SIG-M5 (cell line): ENCODE results near the gene IPP.
A peak's percentile ranks its signal among the peaks of the same experiment; 100 is the strongest.
"Not testable (repeated sequence)": the region's sequence is repeated elsewhere in the genome, so short reads cannot be mapped to it uniquely, and the experiment has no call there.

Source experiments
- DNase-seq: peaks from one replicate; lab custom pipeline; 2025; lab: John Stamatoyannopoulos, UW

IPP gene

DNA sequence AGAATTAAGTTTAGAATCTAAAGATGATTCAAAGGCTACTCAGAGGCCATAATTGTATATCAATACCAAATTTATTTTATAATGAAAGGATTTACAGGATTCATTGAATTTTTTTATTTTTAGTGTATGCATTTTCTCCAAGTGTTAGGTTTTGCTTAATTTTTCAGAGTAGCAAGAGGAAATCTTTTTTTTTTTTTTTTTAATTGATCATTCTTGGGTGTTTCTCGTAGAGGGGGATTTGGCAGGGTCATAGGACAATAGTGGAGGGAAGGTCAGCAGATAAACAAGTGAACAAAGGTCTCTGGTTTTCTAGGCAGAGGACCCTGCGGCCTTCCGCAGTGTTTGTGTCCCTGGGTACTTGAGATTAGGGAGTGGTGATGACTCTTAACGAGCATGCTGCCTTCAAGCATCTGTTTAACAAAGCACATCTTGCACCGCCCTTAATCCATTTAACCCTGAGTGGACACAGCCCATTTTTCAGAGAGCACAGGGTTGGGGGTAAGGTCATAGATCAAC lies 10.8 kb downstream of the IPP start:
- DNase-seq = not testable (repeated sequence)

DNA sequence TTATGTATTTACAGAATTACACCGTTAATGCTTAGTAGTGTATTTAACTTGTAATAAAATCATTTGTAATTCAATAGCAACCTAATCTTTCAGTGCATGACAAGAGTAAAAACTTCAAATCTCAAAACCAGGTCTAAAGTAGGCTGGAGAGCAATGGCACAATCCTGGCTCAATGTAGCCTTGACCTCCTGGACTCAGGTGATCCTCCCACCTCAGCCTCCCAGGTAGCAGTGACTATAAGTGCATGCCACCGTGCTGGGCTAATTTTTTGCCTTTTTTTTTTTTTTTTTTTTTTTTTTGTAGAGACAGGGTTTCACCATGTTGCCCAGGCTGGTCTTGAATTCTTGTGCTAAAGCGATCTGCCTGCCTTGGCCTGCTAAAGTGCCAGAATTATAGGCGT lies 11.3 kb downstream of the IPP start:
- no peak for DNase-seq

DNA sequence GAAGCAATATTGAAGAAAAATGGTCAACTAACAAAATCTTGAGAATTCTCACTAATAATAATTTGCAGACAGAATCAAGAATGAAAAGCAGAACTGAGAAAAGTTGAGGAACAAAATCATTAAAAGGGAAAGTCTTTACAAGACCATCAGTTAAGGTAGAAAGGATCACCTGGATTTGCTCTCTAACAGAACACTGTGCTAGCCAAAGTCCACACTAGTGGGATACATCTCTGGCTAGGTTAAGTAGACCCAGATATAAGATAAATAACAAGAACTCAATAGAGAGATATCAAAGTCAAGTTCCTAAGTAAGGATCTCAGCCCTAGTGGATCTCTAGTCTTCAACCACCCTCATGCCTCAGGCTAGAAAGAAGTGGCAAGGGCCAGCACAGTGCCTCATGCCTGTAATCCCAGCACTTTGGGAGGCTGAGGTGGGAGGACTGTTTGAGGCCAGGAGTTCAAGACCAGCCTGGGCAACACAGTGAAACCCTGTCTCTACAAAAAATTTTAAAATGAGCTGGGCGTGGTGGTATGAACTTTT lies 19.6 kb downstream of the IPP start:
- no peak for DNase-seq

DNA sequence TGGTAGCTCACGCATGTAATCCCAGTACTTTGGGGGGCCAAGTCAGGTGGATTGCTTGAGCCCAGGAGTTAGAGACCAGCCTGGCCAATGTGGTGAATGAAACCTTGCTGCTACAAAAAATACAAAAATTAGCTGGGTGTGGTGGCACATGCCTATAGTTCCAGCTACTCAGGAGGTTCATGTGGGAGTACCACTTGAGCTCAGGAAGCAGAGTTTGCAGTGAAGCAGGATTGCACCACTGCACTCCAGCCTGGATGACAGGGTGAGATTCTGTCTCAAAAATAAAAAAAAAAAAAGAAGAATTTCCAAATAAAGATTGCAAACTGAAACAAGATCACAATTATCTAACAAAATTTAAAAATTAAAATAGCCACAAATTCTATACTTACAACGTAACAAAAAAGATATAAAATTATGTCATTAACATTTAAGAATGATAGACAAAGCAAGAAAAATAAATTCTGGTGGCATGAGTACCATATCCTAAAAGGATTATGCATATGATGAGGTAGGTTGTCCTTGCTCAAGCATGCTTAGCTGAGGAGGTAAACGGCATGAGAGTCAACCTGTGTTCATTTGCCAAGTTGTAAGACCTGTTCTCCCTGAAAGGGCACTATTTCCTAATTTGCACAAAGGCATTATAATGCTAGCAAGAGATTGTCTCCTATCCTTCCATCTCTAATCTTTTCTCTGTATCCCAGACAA lies 20.2 kb downstream of the IPP start:
- no peak for DNase-seq

DNA sequence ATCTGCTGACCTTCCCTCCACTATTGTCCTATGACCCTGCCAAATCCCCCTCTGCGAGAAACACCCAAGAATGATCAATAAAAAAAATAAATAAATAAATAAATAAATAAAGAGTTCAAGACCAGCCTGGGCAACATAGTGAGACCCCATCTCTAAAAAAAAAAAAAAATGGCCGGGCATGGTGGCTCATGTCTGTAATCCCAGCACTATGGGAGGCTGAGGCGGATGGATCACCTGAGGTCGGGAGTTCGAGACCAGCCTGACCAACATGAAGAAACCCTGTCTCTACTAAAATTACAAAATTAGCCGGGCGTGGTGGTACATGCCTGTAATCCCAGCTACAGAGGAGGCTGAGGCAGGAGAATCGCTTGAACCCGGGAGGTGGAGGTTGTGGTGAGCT lies 24.4 kb downstream of the IPP start:
- DNase-seq = not testable (repeated sequence)

DNA sequence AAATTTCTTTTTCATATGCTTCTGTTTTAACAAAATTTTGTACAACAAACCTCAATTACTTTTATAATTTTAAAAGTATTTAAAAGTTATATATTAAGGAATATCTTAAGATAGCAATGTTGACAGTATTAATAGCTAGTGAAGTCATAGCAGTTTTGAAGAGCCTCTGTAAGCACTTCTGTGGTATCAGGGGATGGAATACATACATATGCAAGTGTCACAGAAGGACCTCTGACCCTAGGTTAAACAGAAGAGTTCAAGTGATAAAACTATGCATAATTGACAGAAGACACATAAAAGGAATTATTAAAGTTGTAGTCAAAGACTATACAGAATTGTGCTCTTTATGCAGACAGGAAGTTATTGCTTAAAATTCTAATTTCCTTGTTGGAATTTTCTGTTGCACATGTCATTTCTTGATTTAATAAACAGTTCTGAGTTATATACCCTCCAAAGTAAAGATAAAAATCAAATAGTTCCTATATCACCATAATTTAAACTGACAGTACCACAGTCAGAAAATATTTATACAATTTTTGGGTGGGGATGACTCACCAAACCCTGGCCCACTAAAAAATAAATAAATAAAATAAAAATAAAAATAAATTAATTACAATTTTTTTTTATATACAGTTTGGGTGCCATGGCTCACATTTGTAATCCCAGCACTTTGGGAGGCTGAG lies 27.1 kb downstream of the IPP start:
- no peak for DNase-seq

DNA sequence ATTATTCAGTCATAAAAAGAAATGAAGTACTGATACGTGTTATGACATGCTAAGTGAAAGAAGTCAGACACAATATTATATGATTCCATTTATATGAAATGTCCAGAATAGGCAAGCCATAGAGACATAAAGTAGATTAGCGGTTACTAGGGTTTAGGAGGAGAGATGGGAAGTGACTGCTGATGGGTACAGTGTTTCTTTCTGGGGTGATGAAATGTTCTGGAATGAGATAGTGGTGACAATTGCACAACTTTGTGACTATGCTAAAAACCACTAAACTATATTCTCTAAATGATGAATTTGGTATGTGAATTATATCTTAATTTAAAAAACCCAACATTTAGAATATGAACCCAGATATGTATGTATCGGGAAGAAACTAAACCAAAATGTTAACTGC lies 27.6 kb downstream of the IPP start:
- no peak for DNase-seq

DNA sequence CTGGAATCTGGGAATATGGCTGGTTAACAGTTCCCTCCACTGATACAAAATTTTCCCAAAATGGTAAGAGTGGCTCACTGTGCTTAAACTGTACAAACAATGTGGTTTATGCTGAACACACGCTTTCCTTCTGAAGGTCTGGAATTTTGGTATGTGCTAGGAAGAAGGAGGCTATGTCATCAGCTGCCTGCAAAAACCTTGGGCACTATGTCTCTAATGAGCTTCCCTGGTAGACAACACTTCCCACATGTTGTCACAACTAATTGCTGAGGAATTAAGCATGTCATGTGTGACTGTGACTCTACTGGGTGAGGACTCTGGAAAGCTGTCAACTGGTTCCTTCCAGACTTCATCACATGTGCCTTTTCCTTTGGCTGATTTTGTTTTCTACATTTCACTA lies 29.2 kb downstream of the IPP start:
- DNase-seq = no peak

DNA sequence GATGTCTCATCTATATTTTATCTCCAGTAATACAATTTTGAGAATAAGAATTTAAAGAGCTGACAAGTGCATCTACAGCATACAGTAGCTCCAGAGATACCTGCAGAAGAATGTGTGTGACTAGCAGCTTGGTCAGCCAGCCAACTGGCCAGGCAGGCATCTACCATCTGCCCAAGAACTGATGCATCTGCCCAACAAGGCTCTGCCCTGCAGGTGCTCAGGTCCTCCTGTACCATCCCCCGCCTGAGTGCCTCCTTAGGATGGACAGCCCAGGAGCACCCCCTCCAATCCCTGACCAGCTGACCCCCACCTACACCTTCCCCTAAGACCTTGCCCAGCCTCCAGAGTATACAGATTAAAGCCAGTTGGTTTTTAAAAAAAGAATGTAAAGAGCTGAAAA lies 32.2 kb downstream of the IPP start:
- no peak for DNase-seq

DNA sequence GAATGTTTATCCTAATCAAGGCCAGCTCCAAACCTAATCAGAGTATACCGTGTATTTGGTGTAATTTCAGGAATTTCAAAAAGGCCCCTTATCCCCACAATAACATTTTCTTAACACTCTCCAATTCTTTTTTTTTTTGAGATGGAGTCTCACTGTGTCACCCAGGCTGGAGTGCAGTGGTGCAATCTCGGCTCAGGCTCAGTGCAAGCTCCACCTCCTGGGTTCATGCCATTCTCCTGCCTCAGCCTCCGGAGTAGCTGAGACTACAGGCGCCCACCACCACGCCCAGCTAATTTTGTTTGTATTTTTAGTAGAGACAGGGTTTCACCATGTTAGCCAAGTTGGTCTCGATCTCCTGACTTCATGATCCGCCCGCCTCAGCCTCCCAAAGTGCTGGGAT lies 33.1 kb downstream of the IPP start:
- DNase-seq = not testable (repeated sequence)

DNA sequence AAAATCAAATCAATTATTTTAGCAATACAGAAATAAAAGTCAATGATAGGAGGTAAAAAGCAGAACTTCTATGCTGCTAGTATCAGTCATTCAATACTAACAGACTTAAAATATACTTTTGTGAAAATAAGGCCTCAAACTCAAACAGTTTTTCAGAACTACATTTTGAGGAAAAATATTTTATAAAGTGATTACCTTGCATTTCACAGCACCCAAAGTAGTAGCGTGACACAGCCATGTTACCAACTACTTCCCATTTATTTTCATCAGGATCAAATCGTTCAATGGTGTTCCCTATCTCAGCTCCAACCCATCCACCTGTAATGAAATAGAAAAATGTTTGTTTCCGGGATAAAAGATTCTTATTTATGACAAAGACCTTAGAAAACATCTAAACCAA lies 33.8 kb downstream of the IPP start:
- no peak for DNase-seq

DNA sequence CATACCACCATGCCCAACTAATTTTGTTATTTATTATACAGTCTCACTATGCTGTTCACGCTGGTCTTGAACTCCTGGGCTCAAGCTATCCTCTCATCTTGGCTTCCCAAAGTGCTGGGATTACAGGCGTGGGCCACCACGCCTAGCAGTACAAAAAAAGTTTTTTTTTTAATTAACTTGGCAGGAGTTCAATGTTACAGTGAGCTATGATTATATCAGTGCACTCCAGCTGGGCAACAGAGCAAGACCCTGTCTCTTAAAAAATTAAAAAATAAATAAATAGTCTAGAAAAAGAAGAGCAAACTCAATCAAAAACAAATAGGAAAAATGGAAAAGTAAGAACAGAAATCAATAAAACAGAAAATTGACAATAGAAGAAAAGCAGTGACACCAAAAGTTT lies 36.7 kb downstream of the IPP start:
- DNase-seq = no peak

DNA sequence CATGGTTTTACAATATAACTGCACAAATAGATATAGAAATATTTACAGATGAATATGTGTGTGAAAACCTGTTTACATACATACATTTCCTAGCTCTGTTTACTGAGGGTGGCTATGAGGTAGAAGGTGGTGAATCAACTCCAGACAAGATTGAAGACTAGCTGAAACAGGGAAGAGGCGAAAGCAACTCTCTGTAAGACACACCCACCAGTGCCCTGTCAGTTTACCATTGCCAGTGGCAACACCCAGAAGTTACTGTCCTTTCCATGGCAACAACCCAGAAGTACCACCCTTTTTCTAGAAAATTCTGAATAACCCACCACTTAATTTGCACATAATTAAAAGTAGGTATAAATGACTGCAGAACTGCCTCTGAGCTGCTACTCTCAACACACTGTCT lies 45.8 kb downstream of the IPP start:
- DNase-seq = no peak

DNA sequence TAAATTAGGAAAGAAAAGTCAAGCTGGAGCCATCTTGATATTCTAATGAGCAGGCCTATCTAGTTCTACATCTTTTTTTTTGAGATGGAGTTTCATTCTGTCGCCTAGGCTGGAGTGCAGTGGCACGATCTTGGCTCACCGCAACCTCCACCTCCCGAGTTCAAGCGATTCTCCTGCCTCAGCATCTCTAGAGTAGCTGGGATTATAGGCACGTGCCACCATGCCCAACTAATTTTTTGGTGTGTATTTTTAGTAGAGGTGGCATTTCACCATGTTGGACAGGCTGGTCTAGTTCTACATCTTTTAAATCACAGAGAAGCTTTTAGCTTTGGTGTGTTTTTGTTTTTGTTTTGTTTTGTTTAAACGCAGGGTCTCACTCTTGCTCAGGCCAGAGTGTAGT lies 55.6 kb downstream of the IPP start:
- no peak for DNase-seq

DNA sequence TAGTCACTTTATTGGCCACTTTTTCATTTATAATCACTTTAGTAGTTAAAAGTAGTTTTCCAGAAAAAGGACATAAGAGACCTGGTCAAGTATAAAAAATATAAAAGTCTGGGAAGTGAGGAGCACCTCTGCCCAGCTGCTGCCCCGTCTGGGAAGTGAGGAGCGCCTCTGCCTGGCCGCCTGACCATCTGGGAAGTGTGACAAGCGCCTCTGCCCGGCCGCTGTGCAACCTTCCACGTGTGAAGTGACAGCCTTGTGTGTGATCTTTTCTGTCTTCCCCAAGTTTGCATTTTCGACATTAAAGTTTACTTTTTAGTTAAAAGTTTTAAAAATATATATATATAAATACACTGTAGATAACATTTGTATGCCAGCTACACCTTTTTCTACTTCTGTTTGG lies 56.6 kb downstream of the IPP start:
- not testable (repeated sequence) for DNase-seq

DNA sequence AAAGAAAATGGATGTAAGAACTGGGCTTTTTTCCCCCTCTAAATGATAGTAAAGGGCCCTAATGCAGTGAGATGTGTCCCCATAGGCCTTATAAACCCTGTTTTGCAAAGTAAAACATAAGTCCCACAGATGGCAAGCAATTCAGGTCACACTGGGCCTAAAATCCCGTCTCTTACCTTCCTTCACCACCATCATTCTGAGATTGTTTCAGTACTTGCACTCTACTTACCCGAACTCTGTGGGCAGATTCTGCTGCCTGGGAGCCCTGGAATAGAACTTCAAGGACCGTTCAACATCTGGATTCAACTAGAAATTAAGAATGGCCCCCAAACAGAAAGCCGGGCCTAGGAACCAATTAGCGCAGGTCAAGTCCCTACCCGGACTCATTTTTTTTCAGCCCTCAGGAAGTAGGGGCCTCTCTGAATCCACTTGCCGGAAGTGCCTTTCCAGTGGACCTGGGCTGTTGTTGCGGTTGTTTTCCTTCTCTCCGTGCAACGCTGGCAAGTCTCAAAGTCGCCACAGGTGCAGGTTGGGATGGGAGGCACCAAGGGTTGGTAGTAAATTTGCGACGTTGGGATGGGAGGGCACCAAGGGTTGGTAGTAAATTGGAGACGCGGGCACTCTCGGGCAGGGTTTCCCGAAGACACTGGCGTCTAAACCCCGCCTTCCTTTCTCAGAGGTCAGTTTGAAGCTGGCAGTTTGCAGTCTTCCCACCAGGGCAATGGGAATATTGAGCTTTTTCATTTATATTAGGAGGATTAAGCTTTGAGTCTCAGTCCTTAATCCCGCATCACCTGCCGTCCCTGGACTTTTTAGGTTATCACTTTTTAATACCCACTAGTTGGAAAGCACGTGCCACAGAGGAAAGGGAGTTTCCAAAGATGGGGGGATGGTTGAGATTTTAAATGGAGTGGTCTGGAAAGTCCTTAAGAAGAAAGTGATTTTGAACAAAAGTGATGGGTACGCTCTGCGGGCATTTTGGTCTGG lies 62.4 kb downstream of the IPP start, which contains the start of gene TMEM69:
TSS of gene TMEM69 (plus strand) at position 428 of the 987 bp plus-strand sequence. CDS start 2,888 bp downstream, outside the sequence.
- peak; percentile 37 for DNase-seq

DNA sequence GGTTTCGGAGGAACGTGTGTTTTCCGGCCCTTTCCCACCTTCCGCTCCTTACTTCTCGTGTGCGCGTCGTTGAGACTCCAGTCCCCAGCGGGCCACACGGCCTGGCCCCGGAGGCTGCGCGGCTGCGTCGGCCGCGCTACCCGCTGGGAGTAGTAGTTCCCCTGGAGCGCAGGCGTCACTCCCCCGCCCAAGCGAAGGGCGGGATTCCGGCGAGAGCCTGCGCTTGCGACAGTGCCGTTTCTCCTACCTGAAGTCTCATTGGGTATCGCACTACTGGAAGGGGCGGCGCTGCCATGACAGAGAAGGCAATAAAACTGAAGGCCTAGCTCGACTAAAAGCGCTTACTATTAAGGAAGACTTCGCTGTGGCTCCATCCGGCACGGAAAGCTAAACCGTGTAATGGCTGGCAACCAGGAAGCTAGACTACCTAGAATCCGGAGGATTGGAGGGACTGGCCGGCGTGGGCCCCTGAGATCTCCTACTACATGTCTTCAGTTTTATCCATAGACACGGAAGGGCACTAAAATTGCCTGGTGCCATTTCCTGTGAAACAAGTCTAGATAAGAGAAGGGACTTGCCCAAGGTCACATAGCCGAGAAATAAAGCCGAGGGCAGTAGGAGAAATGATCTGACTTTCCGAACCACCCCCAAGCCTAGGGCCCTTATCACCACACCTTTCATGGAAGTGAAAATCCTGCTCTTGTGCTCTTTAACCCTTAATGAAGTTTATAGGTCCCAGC lies 63.3 kb downstream of the IPP start:
- DNase-seq = peak; percentile 95

DNA sequence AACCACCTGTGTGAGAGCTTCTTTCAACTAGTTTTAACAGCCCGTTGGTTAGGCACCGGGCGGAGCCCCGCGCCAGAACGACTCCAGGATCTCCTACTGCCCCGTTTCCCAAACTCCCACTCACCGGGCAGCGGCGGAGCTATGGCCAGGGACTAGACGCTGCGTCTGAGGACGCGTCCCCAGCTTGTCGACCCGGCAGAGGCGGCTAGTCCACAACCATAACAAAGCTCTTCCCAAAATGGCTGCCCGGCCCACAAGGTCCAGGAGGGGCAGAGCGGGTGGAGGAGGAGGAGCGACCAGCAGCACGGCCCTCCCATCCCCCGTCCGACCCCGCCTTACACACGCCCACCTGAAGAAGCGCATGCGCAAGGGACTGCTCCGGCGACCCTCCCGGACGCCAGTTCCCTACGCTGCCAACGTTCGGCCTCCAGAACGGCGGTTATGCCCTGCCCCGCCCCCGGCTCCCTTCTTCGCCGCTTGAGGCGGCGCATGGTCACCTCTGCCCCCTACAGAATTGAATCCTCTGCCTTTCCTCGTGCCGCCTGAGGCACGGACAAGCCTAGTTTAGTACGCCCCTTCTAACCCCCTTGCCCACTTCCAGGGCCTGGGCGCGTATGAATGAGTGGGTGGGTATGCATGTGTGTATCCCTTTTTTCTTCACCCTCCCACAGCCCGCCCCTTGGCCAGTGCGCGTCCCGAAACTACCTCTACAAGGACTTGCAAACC lies 64.0 kb downstream of the IPP start, which contains the start of gene GPBP1L1:
TSS of gene GPBP1L1 (minus strand) at position 246 of the 726 bp plus-strand sequence. CDS start 27,446 bp downstream, outside the sequence.
- peak; percentile 57 for DNase-seq

DNA sequence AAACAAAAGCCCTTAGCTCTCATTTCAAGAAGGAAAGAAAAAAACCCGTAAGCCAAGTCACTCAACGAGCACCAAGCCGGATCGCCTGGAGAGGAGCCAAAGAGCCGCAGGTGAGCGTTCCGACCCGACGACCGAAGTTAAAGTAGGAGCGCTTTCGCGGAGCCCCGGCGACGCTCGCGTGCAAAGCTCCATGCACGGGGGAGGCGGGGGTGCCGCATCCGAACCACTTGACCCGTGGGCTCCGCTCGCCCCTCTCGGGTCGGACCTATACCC lies 64.5 kb downstream of the IPP start:
- no peak for DNase-seq

DNA sequence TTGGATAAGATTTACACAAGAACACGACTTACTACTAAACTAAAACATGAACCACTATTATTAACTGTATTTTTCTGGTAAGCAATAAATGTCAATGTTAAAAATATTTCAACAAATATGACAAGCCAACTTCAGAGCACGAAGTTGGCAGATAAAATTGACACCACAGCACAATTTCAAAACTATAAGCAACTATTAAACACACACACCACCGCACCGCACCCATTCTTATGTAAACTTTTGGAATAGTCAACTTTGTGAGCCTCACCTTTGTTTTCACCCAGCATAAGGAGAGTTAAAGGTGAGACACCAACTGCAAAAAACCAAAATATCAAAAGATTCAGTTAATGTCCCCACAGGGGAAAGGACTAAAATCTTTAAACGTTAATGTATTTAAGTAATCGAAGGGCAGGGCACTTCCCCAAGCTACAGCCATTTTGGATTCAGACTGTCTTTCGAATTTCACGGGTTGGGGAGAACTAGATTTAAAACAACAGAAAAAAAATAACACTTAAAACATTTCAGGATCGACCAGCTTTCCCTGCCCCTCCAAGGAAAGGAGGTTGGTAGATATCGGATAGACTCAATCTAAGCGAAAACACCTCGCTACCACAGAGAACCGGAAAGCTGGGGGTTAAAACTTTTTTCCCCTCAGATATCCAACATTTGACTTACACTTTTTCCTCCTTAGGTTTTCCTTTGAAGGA lies 65.0 kb downstream of the IPP start:
- no peak for DNase-seq
